K562 (cell line): ENCODE results near the gene ACER3. TPM values are rescaled to one million over a fixed set of nuclear protein-coding genes. Genes with fewer than 3 reads are reported as not detected.

Experiments
- BHLHE40 ChIP-seq: IDR thresholded peaks from 2 replicates; pipeline ENCODE4 v1.6.1; 2011; ENCODE audit warnings: low read length, improper control_type of control experiment
- HMGN3 ChIP-seq: IDR thresholded peaks from 2 replicates; pipeline ENCODE4 v1.6.1; 2011; ENCODE audit warnings: borderline replicate concordance, low read depth, mild to moderate bottlenecking, mixed read lengths, low read length; ENCODE audit not compliant: insufficient read length; ENCODE audit errors: extremely low read depth
- HSF4 ChIP-seq: fragments of 250-450 bp; sonication (Bioruptor Pico); IDR thresholded peaks from 2 replicates; pipeline ENCODE4 v2.1.2; 2022; ENCODE audit warnings: mild to moderate bottlenecking, moderate library complexity, borderline replicate concordance
- KLF6 ChIP-seq: fragments of 250-450 bp; sonication (Bioruptor Pico); IDR thresholded peaks from 2 replicates; pipeline ENCODE4 v1.4.0; 2020; ENCODE audit warnings: mild to moderate bottlenecking, moderate library complexity, borderline replicate concordance
- MTF1 ChIP-seq: fragments of 250-450 bp; sonication (Bioruptor Pico); IDR thresholded peaks from 2 replicates; pipeline ENCODE4 v1.9.0; 2021; ENCODE audit warnings: moderate library complexity, mild to moderate bottlenecking, inconsistent platforms, borderline replicate concordance
- TAF9B ChIP-seq: fragments of 450-650 bp; IDR thresholded peaks from 2 replicates; pipeline ENCODE4 v1.6.1; 2018; ENCODE audit warnings: mild to moderate bottlenecking; ENCODE audit not compliant: partially characterized antibody
- TBP ChIP-seq: optimal IDR thresholded peaks from 2 replicates; pipeline ENCODE3; 2011; ENCODE audit warnings: low read depth, low read length, improper control_type of control experiment
- ZNF324 ChIP-seq: fragments of 250-450 bp; sonication (Bioruptor Pico); IDR thresholded peaks from 2 replicates; pipeline ENCODE4 v1.4.0; 2020; ENCODE audit warnings: mild to moderate bottlenecking
- ZNF785 ChIP-seq: fragments of 250-450 bp; sonication (Bioruptor Pico); IDR thresholded peaks from 2 replicates; pipeline ENCODE4 v1.4.0; 2020; ENCODE audit warnings: mild to moderate bottlenecking
- polyA plus RNA-seq, 8 experiments: library from polyadenylated mRNA; depleted of rRNA in 4 of 8; stranded (reverse) in 5 of 8; unstranded in 3 of 8; fragments of >200 nt; fragmentation: Nextera tagmentation in 2 of 8; fragmentation: Illumina TruSeq in 1 of 8; extraction: Ambion mirVana in 2 of 8; extraction: Trizol in 1 of 8; gene quantifications; 2 replicates each; pipeline versions ENCODE4 v1.2.1 to v1.2.3, GENCODE V29; 2011 to 2014; ENCODE audit warnings: inconsistent platforms in 1 of 8, missing spikeins in 1 of 8
- total RNA-seq, 7 experiments: library from RNA; depleted of rRNA in 6 of 7; stranded (reverse); fragments of >200 nt in 6 of 7; fragmentation: Illumina TruSeq in 2 of 7; extraction: Trizol in 2 of 7; gene quantifications; 2 replicates each; pipeline versions ENCODE4 v1.2.1 to v1.2.3, GENCODE V29; 2011 to 2021; ENCODE audit warnings: low replicate concordance in 1 of 7
- TF ChIP-seq, protein P1 (sequence below): fragments of 200-600 bp; sonication (generic); IDR thresholded peaks from one replicate; pipeline ENCODE4 v1.6.1; 2012; ENCODE audit warnings: mild to moderate bottlenecking, low read depth, low read length, inconsistent platforms
- TF ChIP-seq, protein P2 (sequence below): fragments of 450-650 bp; IDR thresholded peaks from 2 replicates; pipeline ENCODE4 v1.6.1; 2017; ENCODE audit warnings: antibody characterized with exemption
- TF ChIP-seq, protein P3 (sequence below): fragments of 250-450 bp; sonication (Bioruptor Pico); IDR thresholded peaks from 2 replicates; pipeline ENCODE4 v1.4.0; 2020

Gene ACER3
- total and polyA plus RNA-seq, 9 of the 15 experiments (the other 6 are each of a cell fraction or from before 2014, with no cell fraction given): 2.0 to 23.8 (median 9.5) TPM

DNA sequence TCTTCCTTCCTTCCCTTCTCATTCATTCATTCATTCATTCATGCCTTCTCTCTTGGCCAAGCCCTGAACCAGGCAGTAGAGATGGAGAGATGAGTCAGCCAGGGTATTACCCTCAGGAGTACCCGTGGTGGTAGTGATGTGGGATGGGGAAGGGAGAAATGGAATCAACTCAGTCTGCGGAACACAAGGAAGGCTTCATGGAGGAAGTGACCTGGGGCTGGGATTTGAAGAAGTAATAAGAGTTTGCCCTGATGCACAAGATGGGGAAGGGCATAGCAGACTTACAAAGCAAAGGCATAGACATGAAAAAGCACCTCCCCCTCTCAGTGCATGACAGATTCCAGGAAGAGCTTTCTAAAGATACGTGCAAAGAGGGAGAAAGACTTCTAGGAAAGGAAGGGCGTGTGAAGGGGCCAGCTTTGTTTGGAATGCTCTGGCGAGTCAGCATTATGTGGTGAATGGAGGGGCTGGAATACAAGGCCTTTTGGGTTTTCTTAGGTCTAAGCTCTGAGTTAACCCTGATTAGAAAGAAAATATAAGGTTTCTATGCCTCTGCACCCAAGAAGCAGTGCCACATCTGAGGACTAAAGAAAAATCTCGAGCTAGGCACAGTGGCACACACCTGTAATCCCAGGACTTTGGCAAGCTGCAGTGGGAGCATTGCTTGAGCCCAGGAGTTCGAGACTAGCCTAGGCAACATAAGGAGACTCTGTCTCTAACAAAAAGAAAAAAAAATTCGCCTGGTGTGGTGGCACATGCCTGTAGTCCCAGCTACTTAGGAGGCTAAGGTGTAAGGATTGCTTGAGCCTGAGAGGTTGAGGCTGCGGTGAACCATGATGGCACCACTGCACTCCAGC lies 36.4 kb upstream of the ACER3 start (continued):
- TF ChIP-seq TAF9B: peak; percentile 68
- TF ChIP-seq, protein P1, sequence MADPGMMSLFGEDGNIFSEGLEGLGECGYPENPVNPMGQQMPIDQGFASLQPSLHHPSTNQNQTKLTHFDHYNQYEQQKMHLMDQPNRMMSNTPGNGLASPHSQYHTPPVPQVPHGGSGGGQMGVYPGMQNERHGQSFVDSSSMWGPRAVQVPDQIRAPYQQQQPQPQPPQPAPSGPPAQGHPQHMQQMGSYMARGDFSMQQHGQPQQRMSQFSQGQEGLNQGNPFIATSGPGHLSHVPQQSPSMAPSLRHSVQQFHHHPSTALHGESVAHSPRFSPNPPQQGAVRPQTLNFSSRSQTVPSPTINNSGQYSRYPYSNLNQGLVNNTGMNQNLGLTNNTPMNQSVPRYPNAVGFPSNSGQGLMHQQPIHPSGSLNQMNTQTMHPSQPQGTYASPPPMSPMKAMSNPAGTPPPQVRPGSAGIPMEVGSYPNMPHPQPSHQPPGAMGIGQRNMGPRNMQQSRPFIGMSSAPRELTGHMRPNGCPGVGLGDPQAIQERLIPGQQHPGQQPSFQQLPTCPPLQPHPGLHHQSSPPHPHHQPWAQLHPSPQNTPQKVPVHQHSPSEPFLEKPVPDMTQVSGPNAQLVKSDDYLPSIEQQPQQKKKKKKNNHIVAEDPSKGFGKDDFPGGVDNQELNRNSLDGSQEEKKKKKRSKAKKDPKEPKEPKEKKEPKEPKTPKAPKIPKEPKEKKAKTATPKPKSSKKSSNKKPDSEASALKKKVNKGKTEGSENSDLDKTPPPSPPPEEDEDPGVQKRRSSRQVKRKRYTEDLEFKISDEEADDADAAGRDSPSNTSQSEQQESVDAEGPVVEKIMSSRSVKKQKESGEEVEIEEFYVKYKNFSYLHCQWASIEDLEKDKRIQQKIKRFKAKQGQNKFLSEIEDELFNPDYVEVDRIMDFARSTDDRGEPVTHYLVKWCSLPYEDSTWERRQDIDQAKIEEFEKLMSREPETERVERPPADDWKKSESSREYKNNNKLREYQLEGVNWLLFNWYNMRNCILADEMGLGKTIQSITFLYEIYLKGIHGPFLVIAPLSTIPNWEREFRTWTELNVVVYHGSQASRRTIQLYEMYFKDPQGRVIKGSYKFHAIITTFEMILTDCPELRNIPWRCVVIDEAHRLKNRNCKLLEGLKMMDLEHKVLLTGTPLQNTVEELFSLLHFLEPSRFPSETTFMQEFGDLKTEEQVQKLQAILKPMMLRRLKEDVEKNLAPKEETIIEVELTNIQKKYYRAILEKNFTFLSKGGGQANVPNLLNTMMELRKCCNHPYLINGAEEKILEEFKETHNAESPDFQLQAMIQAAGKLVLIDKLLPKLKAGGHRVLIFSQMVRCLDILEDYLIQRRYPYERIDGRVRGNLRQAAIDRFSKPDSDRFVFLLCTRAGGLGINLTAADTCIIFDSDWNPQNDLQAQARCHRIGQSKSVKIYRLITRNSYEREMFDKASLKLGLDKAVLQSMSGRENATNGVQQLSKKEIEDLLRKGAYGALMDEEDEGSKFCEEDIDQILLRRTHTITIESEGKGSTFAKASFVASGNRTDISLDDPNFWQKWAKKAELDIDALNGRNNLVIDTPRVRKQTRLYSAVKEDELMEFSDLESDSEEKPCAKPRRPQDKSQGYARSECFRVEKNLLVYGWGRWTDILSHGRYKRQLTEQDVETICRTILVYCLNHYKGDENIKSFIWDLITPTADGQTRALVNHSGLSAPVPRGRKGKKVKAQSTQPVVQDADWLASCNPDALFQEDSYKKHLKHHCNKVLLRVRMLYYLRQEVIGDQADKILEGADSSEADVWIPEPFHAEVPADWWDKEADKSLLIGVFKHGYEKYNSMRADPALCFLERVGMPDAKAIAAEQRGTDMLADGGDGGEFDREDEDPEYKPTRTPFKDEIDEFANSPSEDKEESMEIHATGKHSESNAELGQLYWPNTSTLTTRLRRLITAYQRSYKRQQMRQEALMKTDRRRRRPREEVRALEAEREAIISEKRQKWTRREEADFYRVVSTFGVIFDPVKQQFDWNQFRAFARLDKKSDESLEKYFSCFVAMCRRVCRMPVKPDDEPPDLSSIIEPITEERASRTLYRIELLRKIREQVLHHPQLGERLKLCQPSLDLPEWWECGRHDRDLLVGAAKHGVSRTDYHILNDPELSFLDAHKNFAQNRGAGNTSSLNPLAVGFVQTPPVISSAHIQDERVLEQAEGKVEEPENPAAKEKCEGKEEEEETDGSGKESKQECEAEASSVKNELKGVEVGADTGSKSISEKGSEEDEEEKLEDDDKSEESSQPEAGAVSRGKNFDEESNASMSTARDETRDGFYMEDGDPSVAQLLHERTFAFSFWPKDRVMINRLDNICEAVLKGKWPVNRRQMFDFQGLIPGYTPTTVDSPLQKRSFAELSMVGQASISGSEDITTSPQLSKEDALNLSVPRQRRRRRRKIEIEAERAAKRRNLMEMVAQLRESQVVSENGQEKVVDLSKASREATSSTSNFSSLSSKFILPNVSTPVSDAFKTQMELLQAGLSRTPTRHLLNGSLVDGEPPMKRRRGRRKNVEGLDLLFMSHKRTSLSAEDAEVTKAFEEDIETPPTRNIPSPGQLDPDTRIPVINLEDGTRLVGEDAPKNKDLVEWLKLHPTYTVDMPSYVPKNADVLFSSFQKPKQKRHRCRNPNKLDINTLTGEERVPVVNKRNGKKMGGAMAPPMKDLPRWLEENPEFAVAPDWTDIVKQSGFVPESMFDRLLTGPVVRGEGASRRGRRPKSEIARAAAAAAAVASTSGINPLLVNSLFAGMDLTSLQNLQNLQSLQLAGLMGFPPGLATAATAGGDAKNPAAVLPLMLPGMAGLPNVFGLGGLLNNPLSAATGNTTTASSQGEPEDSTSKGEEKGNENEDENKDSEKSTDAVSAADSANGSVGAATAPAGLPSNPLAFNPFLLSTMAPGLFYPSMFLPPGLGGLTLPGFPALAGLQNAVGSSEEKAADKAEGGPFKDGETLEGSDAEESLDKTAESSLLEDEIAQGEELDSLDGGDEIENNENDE: no peak
- TF ChIP-seq KLF6 (CRISPR knock-in tag): no peak
- no peak for TF ChIP-seq ZNF785
- TF ChIP-seq TBP: no peak
- TF ChIP-seq BHLHE40: no peak
- TF ChIP-seq ZNF324 (CRISPR knock-in tag): no peak
- no peak for TF ChIP-seq HMGN3
- TF ChIP-seq HSF4: no peak
- TF ChIP-seq MTF1 (CRISPR knock-in tag): no peak
- TF ChIP-seq, protein P2, sequence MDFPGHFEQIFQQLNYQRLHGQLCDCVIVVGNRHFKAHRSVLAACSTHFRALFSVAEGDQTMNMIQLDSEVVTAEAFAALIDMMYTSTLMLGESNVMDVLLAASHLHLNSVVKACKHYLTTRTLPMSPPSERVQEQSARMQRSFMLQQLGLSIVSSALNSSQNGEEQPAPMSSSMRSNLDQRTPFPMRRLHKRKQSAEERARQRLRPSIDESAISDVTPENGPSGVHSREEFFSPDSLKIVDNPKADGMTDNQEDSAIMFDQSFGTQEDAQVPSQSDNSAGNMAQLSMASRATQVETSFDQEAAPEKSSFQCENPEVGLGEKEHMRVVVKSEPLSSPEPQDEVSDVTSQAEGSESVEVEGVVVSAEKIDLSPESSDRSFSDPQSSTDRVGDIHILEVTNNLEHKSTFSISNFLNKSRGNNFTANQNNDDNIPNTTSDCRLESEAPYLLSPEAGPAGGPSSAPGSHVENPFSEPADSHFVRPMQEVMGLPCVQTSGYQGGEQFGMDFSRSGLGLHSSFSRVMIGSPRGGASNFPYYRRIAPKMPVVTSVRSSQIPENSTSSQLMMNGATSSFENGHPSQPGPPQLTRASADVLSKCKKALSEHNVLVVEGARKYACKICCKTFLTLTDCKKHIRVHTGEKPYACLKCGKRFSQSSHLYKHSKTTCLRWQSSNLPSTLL: no peak; the same call in 1 of the 2 replicates
- TF ChIP-seq, protein P3, sequence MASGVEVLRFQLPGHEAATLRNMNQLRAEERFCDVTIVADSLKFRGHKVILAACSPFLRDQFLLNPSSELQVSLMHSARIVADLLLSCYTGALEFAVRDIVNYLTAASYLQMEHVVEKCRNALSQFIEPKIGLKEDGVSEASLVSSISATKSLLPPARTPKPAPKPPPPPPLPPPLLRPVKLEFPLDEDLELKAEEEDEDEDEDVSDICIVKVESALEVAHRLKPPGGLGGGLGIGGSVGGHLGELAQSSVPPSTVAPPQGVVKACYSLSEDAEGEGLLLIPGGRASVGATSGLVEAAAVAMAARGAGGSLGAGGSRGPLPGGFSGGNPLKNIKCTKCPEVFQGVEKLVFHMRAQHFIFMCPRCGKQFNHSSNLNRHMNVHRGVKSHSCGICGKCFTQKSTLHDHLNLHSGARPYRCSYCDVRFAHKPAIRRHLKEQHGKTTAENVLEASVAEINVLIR: no peak
